T-cell (primary cell): ENCODE measurements around the gene NFKBIB. TPM values are rescaled to one million over a fixed set of nuclear protein-coding genes. Genes with fewer than 3 reads are reported as not detected.

ENCODE experiments used
- ATAC-seq, 4 experiments: fragments of 200-7000 bp in 3 of 4; fragments of 150-1000 bp in 1 of 4; cut with Tn5 transposase; replicated peaks in 1 of 4; 1 replicate in 3 of 4; 2 replicates in 1 of 4; pipeline ENCODE4 v1.10.0; 2021; ENCODE audit warnings: moderate library complexity in 3 of 4, mild to moderate bottlenecking in 2 of 4, moderate number of reproducible peaks in 1 of 4
- CTCF ChIA-PET, 2 donors: fragments of 300-600 bp; sonication (Branson Sonifier 250); formaldehyde crosslinking; loops; one replicate each; lab custom pipeline; 2022; ENCODE audit warnings: antibody characterized with exemption in 2 of 2; lab: Charles Lee
- POLR2A ChIA-PET, 2 donors: fragments of 300-600 bp; sonication (Branson Sonifier 250); formaldehyde crosslinking; loops; one replicate each; lab custom pipeline; 2022; ENCODE audit warnings: antibody characterized with exemption in 2 of 2; lab: Charles Lee
- DNase-seq, 35 experiments: peaks; one replicate each; pipeline versions ENCODE4 v3.0.0 to v3.0.0-alpha.2; 2013 to 2023
- H3K27ac ChIP-seq: one replicate; pipeline ENCODE4 v1.5.1; 2013; ENCODE audit warnings: low read length
- H3K27me3 ChIP-seq, 2 experiments: replicated peaks in 1 of 2; 1 replicate in 1 of 2; 2 replicates in 1 of 2; pipeline versions ENCODE4 v1.6.1 to v1.7.0; 2013; ENCODE audit warnings: low read length in 1 of 2, mixed read lengths in 1 of 2; ENCODE audit not compliant: control insufficient read depth in 2 of 2, insufficient read depth in 2 of 2; ENCODE audit errors: extremely low read depth in 1 of 2
- H3K36me3 ChIP-seq, 2 donors: 1 replicate in 1 of 2; 2 replicates in 1 of 2; pipeline versions ENCODE4 v1.6.1 to v1.7.0; 2013; ENCODE audit warnings: low read length in 1 of 2; ENCODE audit not compliant: control insufficient read depth in 2 of 2, insufficient read depth in 1 of 2; ENCODE audit errors: extremely low read depth in 1 of 2
- H3K4me1 ChIP-seq, 2 experiments: 1 replicate in 1 of 2; 2 replicates in 1 of 2; pipeline versions ENCODE4 v1.6.1 to v1.7.0; 2013; ENCODE audit warnings: low read length in 2 of 2, mixed read lengths in 1 of 2; ENCODE audit not compliant: insufficient read depth in 2 of 2, control insufficient read depth in 1 of 2; ENCODE audit errors: extremely low read depth in 1 of 2
- H3K4me3 ChIP-seq, 2 donors: 1 replicate in 1 of 2; 2 replicates in 1 of 2; pipeline versions ENCODE4 v1.5.1 to v1.7.0; 2013; ENCODE audit warnings: mild to moderate bottlenecking in 2 of 2, low read length in 1 of 2, moderate library complexity in 1 of 2; ENCODE audit not compliant: control insufficient read depth in 1 of 2; ENCODE audit errors: extremely low read depth in 1 of 2
- H3K9me3 ChIP-seq: 2 replicates; pipeline ENCODE4 v1.7.0; 2013
- H3K27ac Mint-ChIP-seq, 2 donors: one replicate each; pipeline ENCODE4 v1.8.0; 2020 to 2021; ENCODE audit warnings: mild to moderate bottlenecking in 2 of 2, mixed read lengths in 2 of 2
- H3K27me3 Mint-ChIP-seq, 2 donors: one replicate each; pipeline ENCODE4 v1.8.0; 2021 to 2022; ENCODE audit warnings: mixed read lengths in 2 of 2
- H3K36me3 Mint-ChIP-seq: one replicate; pipeline ENCODE4 v1.8.0; 2021; ENCODE audit warnings: mixed read lengths
- H3K4me1 Mint-ChIP-seq, 3 donors: one replicate each; pipeline ENCODE4 v1.8.0; 2020 to 2022; ENCODE audit warnings: mixed read lengths in 3 of 3, mild to moderate bottlenecking in 1 of 3
- H3K4me3 Mint-ChIP-seq, 3 donors: one replicate each; pipeline ENCODE4 v1.8.0; 2020 to 2022; ENCODE audit warnings: mild to moderate bottlenecking in 3 of 3, mixed read lengths in 3 of 3, moderate library complexity in 3 of 3
- H3K9me3 Mint-ChIP-seq, 3 donors: one replicate each; pipeline ENCODE4 v1.8.0; 2020 to 2022; ENCODE audit warnings: mixed read lengths in 3 of 3
- WGBS: methylation state at CpG from one replicate; pipeline ENCODE4 v1.1.5; 2013; ENCODE audit warnings: missing lambda C conversion rate; ENCODE audit not compliant: insufficient coverage; 5-methylcytosine and 5-hydroxymethylcytosine counted together
- total RNA-seq, 35 experiments: library from RNA in 6 of 35; stranded (reverse) in 6 of 35; fragments of 120-200 nt in 1 of 35; gene quantifications; one replicate each; pipeline versions ENCODE4 v1.2.1 to v1.2.4 and lab custom pipeline; 2013 to 2026

Gene NFKBIB
- total RNA-seq, 5 donors from 2014 or later (not counting 1 experiment from before 2014, with no cell fraction given), result 31.9 to 36.8 (median 33.9) TPM

GRCh38 chr19:38917921-38918491, 18.2 kb downstream of the NFKBIB start:
- Mint-ChIP-seq H3K27me3 (no peaks in the 10 kb centered on the region), H3K36me3 (peaks cover 9% of the 10 kb centered on the region), H3K27ac (no peak overlapping the region), H3K4me3 (no peak overlapping the region), H3K9me3 (no peaks in the 10 kb centered on the region), H3K4me1 (no peaks in the 10 kb centered on the region)
- Histone ChIP-seq H3K27me3 (no peaks in the 10 kb centered on the region), H3K27ac (no peak overlapping the region), H3K36me3 (peaks cover 9 to 15% of the 10 kb centered on the region in 2 donors), H3K9me3 (no peaks in the 10 kb centered on the region), H3K4me1 (no peaks in the 10 kb centered on the region), H3K4me3 (no peak overlapping the region)
- ChIA-PET CTCF (no interaction called here), POLR2A (no interaction called here)
- ATAC-seq (no peak), DNase-seq (no peak)
- WGBS, result 91% methylated on average over 9 of the region's 13 CpGs

- ChIA-PET POLR2A (no interaction called here), CTCF (no interaction called here)
- Mint-ChIP-seq H3K27me3 (no peaks in the 10 kb centered on the region), H3K4me3 (no peak overlapping the region), H3K36me3 (peaks cover 9% of the 10 kb centered on the region), H3K27ac (no peak overlapping the region), H3K4me1 (no peaks in the 10 kb centered on the region), H3K9me3 (no peaks in the 10 kb centered on the region)
- DNase-seq (no peak), ATAC-seq (no peak)
- peaks cover 0 to 2% of the 10 kb centered on the region in 2 experiments for H3K4me1 ChIP-seq
- H3K27me3 ChIP-seq, result no peaks in the 10 kb centered on the region
- 71% methylated on average over 1 of the region's 10 CpGs for WGBS
- peaks cover 9 to 15% of the 10 kb centered on the region in 2 donors for H3K36me3 ChIP-seq
- H3K4me3 ChIP-seq, result no peak overlapping the region
- no peak overlapping the region for H3K27ac ChIP-seq
- no peaks in the 10 kb centered on the region for H3K9me3 ChIP-seq
These were observed 18.8 kb downstream of the NFKBIB start for GRCh38 chr19:38918526-38918925.

- H3K4me3 Mint-ChIP-seq, result no peak overlapping the region
- WGBS, result 92% methylated on average over 17 of the region's 21 CpGs
These were observed 20.2 kb downstream of the NFKBIB start for GRCh38 chr19:38919837-38920601.

GRCh38 chr19:38920602-38921419, 21.0 kb downstream of the NFKBIB start:
- Histone ChIP-seq H3K9me3 (no peaks in the 10 kb centered on the region), H3K4me3 (no peak overlapping the region), H3K36me3 (peaks cover 13 to 15% of the 10 kb centered on the region in 2 donors), H3K27ac (no peak overlapping the region), H3K4me1 (peaks cover 0 to 24% of the 10 kb centered on the region in 2 experiments), H3K27me3 (no peaks in the 10 kb centered on the region)
- ChIA-PET POLR2A (no interaction called here), CTCF (no interaction called here)
- Mint-ChIP-seq H3K9me3 (no peaks in the 10 kb centered on the region), H3K27ac (no peak overlapping the region), H3K4me3 (no peak overlapping the region), H3K36me3 (peaks cover 21% of the 10 kb centered on the region), H3K27me3 (no peaks in the 10 kb centered on the region), H3K4me1 (peaks cover 0 to 11% (median 0%) of the 10 kb centered on the region in 3 donors)
- DNase-seq, result no peak
- 81% methylated on average over 8 of the region's 14 CpGs for WGBS
- no peak for ATAC-seq

More at GRCh38 chr19:38919837-38920601, 20.2 kb downstream of the NFKBIB start:
- H3K9me3 ChIP-seq, result no peaks in the 10 kb centered on the region
- no peaks in the 10 kb centered on the region for H3K9me3 Mint-ChIP-seq
- peaks cover 0 to 8% (median 0%) of the 10 kb centered on the region in 3 donors for H3K4me1 Mint-ChIP-seq
- no peak overlapping the region for H3K4me3 ChIP-seq
- no peak overlapping the region for H3K27ac ChIP-seq
- DNase-seq, result no peak
- POLR2A ChIA-PET, result interaction anchor here in 1 of 2 donors (0.7 kb wide), 1 partner anchor 375 kb away, joined by 4 read pairs; no protein-coding TSS in a partner anchor
- H3K27ac Mint-ChIP-seq, result no peak overlapping the region
- CTCF ChIA-PET, result no interaction called here
- peaks cover 0 to 17% of the 10 kb centered on the region in 2 experiments for H3K4me1 ChIP-seq
- peaks cover 15 to 17% of the 10 kb centered on the region in 2 donors for H3K36me3 ChIP-seq
- H3K27me3 Mint-ChIP-seq, result no peaks in the 10 kb centered on the region
- peaks cover 17% of the 10 kb centered on the region for H3K36me3 Mint-ChIP-seq
- no peaks in the 10 kb centered on the region for H3K27me3 ChIP-seq
- no peak for ATAC-seq

- ATAC-seq, result no peak
- Mint-ChIP-seq H3K9me3 (no peaks in the 10 kb centered on the region), H3K4me3 (no peak overlapping the region), H3K27me3 (no peaks in the 10 kb centered on the region), H3K27ac (no peak overlapping the region), H3K36me3 (peaks cover 21% of the 10 kb centered on the region), H3K4me1 (peaks cover 0 to 11% (median 0%) of the 10 kb centered on the region in 3 donors)
- Histone ChIP-seq H3K4me3 (no peak overlapping the region), H3K4me1 (peaks cover 0 to 33% of the 10 kb centered on the region in 2 experiments), H3K27ac (no peak overlapping the region), H3K27me3 (no peaks in the 10 kb centered on the region), H3K36me3 (peaks cover 12 to 15% of the 10 kb centered on the region in 2 donors), H3K9me3 (no peaks in the 10 kb centered on the region)
- DNase-seq, result no peak
- 86% methylated on average over 10 of the region's 20 CpGs for WGBS
- ChIA-PET CTCF (no interaction called here), POLR2A (no interaction called here)
These were observed 21.9 kb downstream of the NFKBIB start for GRCh38 chr19:38921420-38922274.
